GM18951 (cell line): ENCODE measurements around the gene PKM.

Experiments used
- POLR2A ChIP-seq: IDR thresholded peaks from 4 replicates; pipeline ENCODE4 v1.6.1; 2011; ENCODE audit warnings: mild to moderate bottlenecking; ENCODE audit not compliant: insufficient read length, insufficient read depth; ENCODE audit errors: extremely low read depth
- in situ Hi-C: fragments of 300-500 bp; cut with MboI; formaldehyde crosslinking; loops from one replicate; pipeline ENCODE4 v1.12.0; 2022; ENCODE audit warnings: low sequenced_read_pairs, mixed read lengths, inconsistent platforms; ENCODE audit not compliant: unreplicated experiment

Gene PKM

GRCh38 chr15:72223278-72223677 is 7.7 kb downstream of the PKM start:
- no peak for TF ChIP-seq POLR2A
- in situ Hi-C loops = no loop called here

GRCh38 chr15:72222393-72222792 is 8.6 kb downstream of the PKM start:
- no peak for TF ChIP-seq POLR2A
- in situ Hi-C loops = no loop called here

- TF ChIP-seq POLR2A = no peak
- in situ Hi-C loops = no loop called here
Measured at GRCh38 chr15:72220687-72221086, 10.3 kb downstream of the PKM start.

- no peak for TF ChIP-seq POLR2A
- in situ Hi-C loops = no loop called here
Measured at GRCh38 chr15:72217216-72217615, 13.8 kb downstream of the PKM start.

GRCh38 chr15:72216079-72216478 is 14.9 kb downstream of the PKM start:
- in situ Hi-C loops = no loop called here
- TF ChIP-seq POLR2A = no peak

GRCh38 chr15:72207558-72208085 is 23.4 kb downstream of the PKM start:
- in situ Hi-C loops = no loop called here
- peak; percentile 4 for TF ChIP-seq POLR2A

- no peak for TF ChIP-seq POLR2A
- in situ Hi-C loops = no loop called here
Measured at GRCh38 chr15:72206677-72207000, 24.4 kb downstream of the PKM start.

GRCh38 chr15:72205896-72206676 is 24.9 kb downstream of the PKM start:
- in situ Hi-C loops = no loop called here
- TF ChIP-seq POLR2A = no peak

- in situ Hi-C loops = no loop called here
- TF ChIP-seq POLR2A = no peak
Measured at GRCh38 chr15:72205273-72205672, 25.7 kb downstream of the PKM start.

GRCh38 chr15:72203507-72203837 is 27.5 kb downstream of the PKM start:
- in situ Hi-C loops = no loop called here
- no peak for TF ChIP-seq POLR2A

GRCh38 chr15:72202801-72203506 is 28.0 kb downstream of the PKM start:
- TF ChIP-seq POLR2A = no peak

GRCh38 chr15:72202302-72202701 is 28.7 kb downstream of the PKM start:
- no peak for TF ChIP-seq POLR2A
- in situ Hi-C loops = no loop called here

More at GRCh38 chr15:72202801-72203506, 28.0 kb downstream of the PKM start:
- in situ Hi-C loops = no loop called here

GRCh38 chr15:72201391-72201921 is 29.5 kb downstream of the PKM start:
- no peak for TF ChIP-seq POLR2A
- in situ Hi-C loops = no loop called here
